Ovary (tissue), 9 donors: ENCODE measurements around the gene FOXP1. TPM values are rescaled to one million over a fixed set of nuclear protein-coding genes. Genes with fewer than 3 reads are reported as not detected.

Source experiments
- DNase-seq, 5 donors: peaks; one replicate each; pipeline ENCODE4 v3.0.0-alpha.2; 2019 to 2020
- H3K27ac ChIP-seq, 2 donors: fragments of 200-600 bp; one replicate each; pipeline versions ENCODE4 v1.5.1 to v1.8.0; 2019 to 2022
- H3K27me3 ChIP-seq: fragments of 200-600 bp; one replicate; pipeline ENCODE4 v1.8.0; 2022
- H3K36me3 ChIP-seq: fragments of 200-600 bp; sonication (generic); one replicate; pipeline ENCODE4 v1.5.1; 2019
- H3K4me1 ChIP-seq: one replicate; pipeline ENCODE4 v1.8.1; 2013; ENCODE audit warnings: mild to moderate bottlenecking, moderate library complexity; ENCODE audit not compliant: insufficient read depth
- H3K4me3 ChIP-seq: fragments of 200-600 bp; sonication (generic); one replicate; pipeline ENCODE4 v1.5.1; 2017
- H3K9me3 ChIP-seq, 2 donors: fragments of 200-600 bp in 1 of 2; sonication (generic) in 1 of 2; one replicate each; pipeline versions ENCODE4 v1.5.1 to v1.8.1; 2013 to 2019; ENCODE audit warnings: mild to moderate bottlenecking in 1 of 2, moderate library complexity in 1 of 2
- EP300 ChIP-seq: sonication (generic); formaldehyde crosslinking; IDR thresholded peaks from one replicate; pipeline ENCODE4 v1.6.1; 2017; ENCODE audit warnings: antibody characterized with exemption
- POLR2A ChIP-seq: fragments of 450-650 bp; IDR thresholded peaks from one replicate; pipeline ENCODE4 v1.6.1; 2017; ENCODE audit warnings: antibody characterized with exemption, mild to moderate bottlenecking, moderate library complexity
- WGBS, 3 donors: extraction: QIAGEN DNeasy Blood & Tissue Kit in 1 of 3; methylation state at CpG; one replicate each; pipeline versions ENCODE4 v1.1.5 to v1.1.7; 2013 to 2017; 5-methylcytosine and 5-hydroxymethylcytosine counted together
- intact Hi-C, 4 donors: fragments of 100-400 bp; cut with DNase I; formaldehyde crosslinking; loops; one replicate each; pipeline versions ENCODE4 v1.11.0 to v1.15.1; 2022 to 2023
- polyA plus RNA-seq, 2 donors: library from polyadenylated mRNA; stranded (reverse); fragments of 200-250 nt in 1 of 2; fragments of 350-450 nt in 1 of 2; fragmentation: Illumina TruSeq in 1 of 2; extraction: RNeasy Lipid Tissue Mini Kit (QIAGEN cat#74804) in 1 of 2; gene quantifications; one replicate each; pipeline ENCODE4 v1.2.3, GENCODE V29; 2013 to 2014
- total RNA-seq, 7 donors: library from RNA; depleted of rRNA in 2 of 7; stranded (reverse); fragments of >200 nt in 2 of 7; fragmentation: NEBNext Ultra II Directional in 3 of 7; extraction: Animal tissue kit (Norgen Biotek cat#: 25700) in 3 of 7; gene quantifications; one replicate each; pipeline versions ENCODE4 v1.1.0 to v1.2.4, GENCODE V29; 2016 to 2023
- TF ChIP-seq, protein P1 (sequence below), 3 donors: fragments of 450-650 bp in 2 of 3; fragments of 200-600 bp in 1 of 3; IDR thresholded peaks; one replicate each; pipeline versions ENCODE4 v1.5.1 to v1.8.0; 2016 to 2022; ENCODE audit warnings: antibody characterized with exemption in 3 of 3, mild to moderate bottlenecking in 1 of 3
- donor health status: DM: no; HTN: no; CAD: no; lungs with moderate emphysema.
- donor health status: DM: no; HTN: no; CAD: no.
- donor health status: Bipolar disorder and iron deficiency.
- donor health status: DM: yes; HTN: yes; CAD: no.
- donor health status: DM: no; HTN: no; CAD: no.
- donor health status: DM: yes; HTN: yes; CAD: no.

The FOXP1 gene
- total and polyA plus RNA-seq, 9 donors, result 31.7 to 126 (median 114) TPM

DNA sequence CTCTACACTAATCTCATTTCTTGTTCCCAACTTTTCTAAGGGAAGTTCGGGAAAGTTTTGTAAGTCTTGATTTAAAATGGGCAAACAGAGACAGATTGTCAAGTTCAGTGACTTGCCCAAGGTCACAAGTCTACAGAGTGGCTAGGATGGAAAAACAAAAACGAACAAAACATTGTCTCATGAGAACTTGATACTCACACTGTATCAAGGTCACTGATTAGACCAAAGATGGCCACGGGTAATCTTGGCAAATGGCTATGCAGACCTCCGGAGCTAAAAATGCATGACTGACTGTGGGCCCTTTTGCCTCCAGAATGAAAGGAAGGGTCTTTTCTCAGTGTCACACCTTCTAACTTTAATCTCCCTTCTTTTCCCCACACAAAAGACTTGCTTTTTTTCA, 460.9 kb downstream of the FOXP1 start:
- TF ChIP-seq, protein P1, sequence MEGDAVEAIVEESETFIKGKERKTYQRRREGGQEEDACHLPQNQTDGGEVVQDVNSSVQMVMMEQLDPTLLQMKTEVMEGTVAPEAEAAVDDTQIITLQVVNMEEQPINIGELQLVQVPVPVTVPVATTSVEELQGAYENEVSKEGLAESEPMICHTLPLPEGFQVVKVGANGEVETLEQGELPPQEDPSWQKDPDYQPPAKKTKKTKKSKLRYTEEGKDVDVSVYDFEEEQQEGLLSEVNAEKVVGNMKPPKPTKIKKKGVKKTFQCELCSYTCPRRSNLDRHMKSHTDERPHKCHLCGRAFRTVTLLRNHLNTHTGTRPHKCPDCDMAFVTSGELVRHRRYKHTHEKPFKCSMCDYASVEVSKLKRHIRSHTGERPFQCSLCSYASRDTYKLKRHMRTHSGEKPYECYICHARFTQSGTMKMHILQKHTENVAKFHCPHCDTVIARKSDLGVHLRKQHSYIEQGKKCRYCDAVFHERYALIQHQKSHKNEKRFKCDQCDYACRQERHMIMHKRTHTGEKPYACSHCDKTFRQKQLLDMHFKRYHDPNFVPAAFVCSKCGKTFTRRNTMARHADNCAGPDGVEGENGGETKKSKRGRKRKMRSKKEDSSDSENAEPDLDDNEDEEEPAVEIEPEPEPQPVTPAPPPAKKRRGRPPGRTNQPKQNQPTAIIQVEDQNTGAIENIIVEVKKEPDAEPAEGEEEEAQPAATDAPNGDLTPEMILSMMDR (IDR thresholded peaks at IDR 0.05), result no peak
- TF ChIP-seq POLR2A (no peak), EP300 (no peak)
- Histone ChIP-seq H3K9me3 (no peaks in the 10 kb centered on the region), H3K4me1 (peaks cover 24% of the 10 kb centered on the region), H3K27me3 (no peaks in the 10 kb centered on the region), H3K36me3 (no peaks in the 10 kb centered on the region), H3K4me3 (no peak overlapping the region), H3K27ac (no peak overlapping the region)
- whole genome bisulfite sequencing, 3 donors, result 19 to 42% (median 21%) methylated on average over 4 of the region's 4 CpGs
- intact Hi-C loops, result loop anchor here in 1 of 4 donors (10.0 kb wide), 1 partner anchor 58 kb away; no protein-coding TSS in a partner anchor
- DNase-seq, result no peak

DNA sequence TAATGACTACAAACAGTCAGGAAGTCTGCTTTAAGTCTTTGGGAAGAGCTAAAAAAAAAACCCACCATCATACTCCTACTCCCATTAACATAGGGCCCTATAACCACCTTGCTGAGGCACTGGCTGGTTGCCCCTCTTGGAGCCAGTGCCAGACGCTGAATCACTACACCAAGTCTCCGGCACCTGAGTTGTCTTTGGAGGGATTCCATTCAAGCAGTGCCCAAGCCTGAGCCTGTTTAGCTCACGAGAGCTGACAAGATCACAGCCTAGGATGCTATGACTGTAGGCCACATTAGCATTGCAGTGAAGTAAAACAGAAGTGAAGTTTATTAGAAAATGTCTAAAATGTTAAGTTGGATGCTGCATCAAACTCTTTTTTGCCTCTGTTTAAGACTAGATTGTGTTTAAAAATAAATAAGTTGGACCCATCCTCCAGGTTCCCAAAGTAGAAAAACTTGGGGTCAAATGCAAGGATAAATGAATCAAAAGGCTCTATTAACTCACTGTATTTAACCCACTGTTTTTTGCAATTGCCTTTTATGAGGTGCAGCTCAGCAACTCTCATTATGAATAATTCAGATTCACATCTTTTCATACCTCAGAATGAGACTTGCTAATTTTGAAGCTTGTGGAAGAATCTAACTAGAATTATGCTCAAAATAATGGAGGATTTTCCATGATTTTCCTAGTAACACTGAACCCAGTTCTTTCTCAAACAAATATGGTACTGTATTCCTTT, 461.9 kb downstream of the FOXP1 start:
- Histone ChIP-seq H3K27ac (no peak overlapping the region), H3K36me3 (no peaks in the 10 kb centered on the region), H3K9me3 (no peaks in the 10 kb centered on the region), H3K4me3 (no peak overlapping the region), H3K27me3 (no peaks in the 10 kb centered on the region), H3K4me1 (peaks cover 24% of the 10 kb centered on the region)
- no peak for DNase-seq
- WGBS, 3 donors, result 71 to 84% (median 83%) methylated on average over 3 of the region's 3 CpGs
- intact Hi-C loops, result loop anchor here in 1 of 4 donors (10.0 kb wide), 1 partner anchor 57 kb away; no protein-coding TSS in a partner anchor
- TF ChIP-seq EP300 (no peak), POLR2A (no peak)
- TF ChIP-seq, protein P1 (IDR thresholded peaks at IDR 0.05), result no peak

DNA sequence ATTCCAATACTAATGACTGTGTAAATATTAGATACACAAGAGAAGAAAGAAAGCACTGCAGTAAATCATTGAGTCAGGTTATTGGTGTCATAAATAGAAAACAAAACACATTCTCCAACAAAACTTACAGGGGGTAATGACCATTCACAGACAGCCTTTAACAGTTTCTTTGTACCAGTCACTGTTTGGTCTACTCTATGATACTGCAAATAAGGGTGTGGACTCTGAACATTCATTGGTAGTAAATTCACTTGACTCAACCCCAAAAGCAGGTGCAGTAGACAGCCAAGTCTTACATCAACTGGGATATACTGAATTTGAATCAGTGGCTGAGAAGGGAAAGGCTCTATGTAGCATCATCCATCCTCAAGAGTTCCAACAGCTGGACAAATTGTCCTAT, 463.5 kb downstream of the FOXP1 start:
- no peaks in the 10 kb centered on the region for H3K9me3 ChIP-seq
- no peaks in the 10 kb centered on the region for H3K27me3 ChIP-seq
- no peak overlapping the region for H3K27ac ChIP-seq
- H3K4me3 ChIP-seq, result no peak overlapping the region
- no peak for DNase-seq
- H3K4me1 ChIP-seq, result peaks cover 19% of the 10 kb centered on the region
- no peaks in the 10 kb centered on the region for H3K36me3 ChIP-seq
- TF ChIP-seq, protein P1 (IDR thresholded peaks at IDR 0.05), result no peak
- no peak for TF ChIP-seq POLR2A
- TF ChIP-seq EP300, result no peak
- intact Hi-C loops, result loop anchor here in 1 of 4 donors (10.0 kb wide), 1 partner anchor 55 kb away; no protein-coding TSS in a partner anchor

- WGBS, 3 donors, result 70 to 78% (median 72%) methylated on average over 2 of the region's 2 CpGs
- Histone ChIP-seq H3K9me3 (no peaks in the 10 kb centered on the region), H3K27ac (no peak overlapping the region), H3K27me3 (no peaks in the 10 kb centered on the region), H3K4me3 (no peak overlapping the region), H3K36me3 (no peaks in the 10 kb centered on the region), H3K4me1 (peaks cover 19% of the 10 kb centered on the region)
- intact Hi-C loops, result no loop called here
- TF ChIP-seq POLR2A (no peak), EP300 (no peak)
- TF ChIP-seq, protein P1 (IDR thresholded peaks at IDR 0.05), result no peak
- DNase-seq, result no peak
Observed at GRCh38 chr3:71119171-71119570, 464.4 kb downstream of the FOXP1 start.
